HL-60 (cell line): Measurements from ENCODE around the gene SORCS2.

Experiments used
- POLR2AphosphoS5 ChIP-seq: IDR thresholded peaks from 2 replicates; pipeline ENCODE4 v1.6.1; 2012; ENCODE audit warnings: low read depth
- SPI1 ChIP-seq: IDR thresholded peaks from 2 replicates; pipeline ENCODE4 v1.6.1; 2012; ENCODE audit warnings: low read depth, mild to moderate bottlenecking, borderline replicate concordance
- TF ChIP-seq, protein P1 (sequence below): IDR thresholded peaks from one replicate; pipeline ENCODE4 v1.5.1; 2011; ENCODE audit warnings: low read length, control low read depth, inconsistent platforms; ENCODE audit not compliant: insufficient read depth

DNA sequence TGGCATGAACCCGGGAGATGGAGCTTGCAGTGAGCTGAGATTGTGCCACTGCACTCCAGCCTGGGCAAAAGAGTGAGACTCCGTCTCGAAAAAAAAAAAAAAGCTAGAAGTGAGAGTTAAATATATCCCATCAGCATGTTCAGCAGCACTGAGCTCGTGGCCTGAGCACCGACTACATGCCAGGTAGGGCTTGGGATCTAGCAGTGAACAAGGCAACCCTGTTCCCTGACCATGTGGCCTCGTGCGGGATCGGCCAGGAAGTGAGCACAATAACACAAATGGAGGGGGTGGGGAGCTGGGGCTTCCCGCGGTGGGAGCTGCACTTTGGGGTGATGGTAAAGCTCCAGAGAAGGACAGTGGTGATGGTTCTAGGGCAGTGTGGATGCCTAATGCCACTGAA, 436.1 kb downstream of the SORCS2 start:
- TF ChIP-seq, protein P1, sequence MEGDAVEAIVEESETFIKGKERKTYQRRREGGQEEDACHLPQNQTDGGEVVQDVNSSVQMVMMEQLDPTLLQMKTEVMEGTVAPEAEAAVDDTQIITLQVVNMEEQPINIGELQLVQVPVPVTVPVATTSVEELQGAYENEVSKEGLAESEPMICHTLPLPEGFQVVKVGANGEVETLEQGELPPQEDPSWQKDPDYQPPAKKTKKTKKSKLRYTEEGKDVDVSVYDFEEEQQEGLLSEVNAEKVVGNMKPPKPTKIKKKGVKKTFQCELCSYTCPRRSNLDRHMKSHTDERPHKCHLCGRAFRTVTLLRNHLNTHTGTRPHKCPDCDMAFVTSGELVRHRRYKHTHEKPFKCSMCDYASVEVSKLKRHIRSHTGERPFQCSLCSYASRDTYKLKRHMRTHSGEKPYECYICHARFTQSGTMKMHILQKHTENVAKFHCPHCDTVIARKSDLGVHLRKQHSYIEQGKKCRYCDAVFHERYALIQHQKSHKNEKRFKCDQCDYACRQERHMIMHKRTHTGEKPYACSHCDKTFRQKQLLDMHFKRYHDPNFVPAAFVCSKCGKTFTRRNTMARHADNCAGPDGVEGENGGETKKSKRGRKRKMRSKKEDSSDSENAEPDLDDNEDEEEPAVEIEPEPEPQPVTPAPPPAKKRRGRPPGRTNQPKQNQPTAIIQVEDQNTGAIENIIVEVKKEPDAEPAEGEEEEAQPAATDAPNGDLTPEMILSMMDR, result no peak
- TF ChIP-seq SPI1 (no peak), POLR2AphosphoS5 (no peak)
